ENCODE results near the gene C15orf61.

GRCh38 chr15:67543348-67543718 is 22.4 kb downstream of the C15orf61 start:
- TF ChIP-seq CTCF (IDR thresholded peaks at IDR 0.05 in 8 of 11, conservative IDR thresholded peaks at IDR 0.05 in 3 of 11) (no peak), POLR2A (IDR thresholded peaks at IDR 0.05) (no peak), POLR2AphosphoS5 (IDR thresholded peaks at IDR 0.05) (no peak)

All from spleen (tissue), 7 donors.